Cortex of kidney (tissue), 1 donor: ENCODE data around the gene TRIM43B.
"Not testable (repeated sequence)": the region's sequence is repeated elsewhere in the genome, so short reads cannot be mapped to it uniquely, and the experiment has no call there.

ENCODE experiments used
- DNase-seq: peaks from one replicate; lab custom pipeline; 2025; lab: John Stamatoyannopoulos, UW

TRIM43B gene

DNA sequence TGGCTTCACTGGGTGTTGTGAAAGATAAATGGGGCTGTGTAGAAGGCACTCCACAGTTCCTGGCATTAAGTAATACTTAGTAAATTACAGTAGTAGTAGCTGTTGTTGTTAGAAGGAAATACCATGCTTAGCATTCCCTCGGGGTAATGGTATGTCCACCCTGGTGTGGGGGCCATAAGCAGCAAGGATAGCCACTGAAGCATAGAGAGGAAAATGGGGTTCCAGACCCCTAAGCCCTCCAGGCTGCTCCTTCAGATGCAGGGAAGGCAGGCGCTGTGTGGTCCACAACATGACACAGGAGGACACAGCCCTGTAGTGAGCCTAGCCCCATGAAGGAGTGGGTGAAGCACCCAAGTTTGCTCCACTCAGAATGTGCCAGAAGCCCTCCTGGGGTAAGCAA, 50.6 kb downstream of the TRIM43B start:
- DNase-seq = not testable (repeated sequence)

DNA sequence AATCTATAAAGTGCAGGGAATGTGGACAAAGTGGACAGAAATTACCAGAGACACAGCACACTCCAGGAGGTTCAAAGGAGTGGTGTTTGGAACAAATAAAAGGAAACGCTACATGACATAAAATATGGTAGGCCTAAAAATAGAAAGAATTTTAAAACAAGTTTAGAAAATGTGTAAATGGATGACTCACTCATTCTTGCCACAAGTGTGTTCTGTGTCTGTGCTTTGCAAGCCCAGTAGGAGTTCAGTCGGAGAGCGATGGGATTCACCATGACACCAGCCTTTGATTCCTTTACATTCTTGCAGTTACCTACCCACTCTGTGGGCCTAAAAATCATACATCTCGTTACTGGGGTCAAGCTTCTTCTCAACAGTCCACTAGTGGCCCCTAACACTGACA, 51.2 kb downstream of the TRIM43B start:
- DNase-seq = not testable (repeated sequence)

DNA sequence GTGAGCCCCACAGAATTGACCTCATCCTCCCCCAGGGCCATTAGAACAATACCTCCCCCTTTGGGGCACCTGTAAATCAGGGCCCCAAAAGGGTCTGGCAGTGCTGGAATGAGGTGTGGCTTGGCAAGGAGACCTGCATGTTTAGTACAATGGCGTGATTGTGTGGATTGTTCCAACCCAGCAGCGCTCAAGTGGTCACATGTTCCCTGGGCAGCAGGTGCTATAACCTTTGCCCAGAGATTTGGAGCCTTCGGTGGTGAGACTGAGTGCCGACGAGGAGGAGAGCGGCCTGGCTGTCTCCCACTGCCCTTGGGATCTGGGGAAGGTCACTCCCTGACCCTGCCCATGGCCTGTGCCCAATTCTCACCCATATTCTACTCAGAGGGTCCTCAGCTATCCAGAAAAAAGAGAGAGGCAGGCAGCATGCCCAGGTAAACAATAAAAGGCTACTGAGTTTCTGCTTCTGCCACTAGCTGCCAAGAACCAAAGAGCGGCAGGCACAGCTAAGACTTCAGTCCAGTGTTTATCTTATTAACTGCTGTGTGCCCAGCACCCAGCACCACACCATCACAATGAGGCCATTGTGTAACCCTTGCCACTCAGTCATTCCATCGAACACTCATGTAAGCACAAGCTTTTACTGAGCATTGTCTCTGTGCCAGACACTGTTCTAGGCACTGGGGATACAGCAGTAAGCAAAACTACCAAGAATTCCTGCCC, 54.6 kb downstream of the TRIM43B start:
- not testable (repeated sequence) for DNase-seq

DNA sequence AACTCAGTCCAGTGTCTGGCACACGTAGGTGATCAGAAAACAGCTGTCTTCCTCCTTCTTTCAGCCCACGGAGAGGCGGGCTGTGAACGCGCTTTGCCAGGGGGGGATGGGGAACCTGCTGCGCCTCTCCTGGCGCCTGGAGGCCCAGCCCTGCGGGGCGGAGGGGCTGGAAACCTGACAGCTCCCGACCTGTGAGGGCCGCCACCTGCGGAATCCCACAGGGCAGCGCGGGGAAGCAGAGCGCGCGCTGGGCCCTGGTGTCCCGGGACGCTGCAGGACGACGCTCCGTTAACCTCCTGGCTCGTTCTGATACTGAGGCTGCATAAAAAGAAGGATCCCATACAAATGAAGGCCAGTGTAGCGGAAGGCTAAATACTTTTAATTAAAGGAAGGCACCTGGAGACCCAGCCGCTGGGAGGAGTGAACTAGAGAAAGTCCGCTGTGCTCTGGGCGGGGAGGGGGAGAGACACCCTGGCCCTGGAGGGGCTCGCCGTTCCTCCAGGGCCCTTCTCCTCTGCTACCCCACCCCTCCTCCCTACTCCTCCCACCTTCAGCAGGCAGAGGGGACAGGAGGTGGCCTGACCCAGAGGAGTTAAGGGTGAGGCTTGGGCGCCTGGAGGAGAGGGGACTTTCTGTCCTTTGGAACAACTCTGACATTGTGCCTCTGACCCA, 57.2 kb downstream of the TRIM43B start:
- not testable (repeated sequence) for DNase-seq
